ENCODE results near the gene HTT-AS.

The HTT-AS gene

DNA sequence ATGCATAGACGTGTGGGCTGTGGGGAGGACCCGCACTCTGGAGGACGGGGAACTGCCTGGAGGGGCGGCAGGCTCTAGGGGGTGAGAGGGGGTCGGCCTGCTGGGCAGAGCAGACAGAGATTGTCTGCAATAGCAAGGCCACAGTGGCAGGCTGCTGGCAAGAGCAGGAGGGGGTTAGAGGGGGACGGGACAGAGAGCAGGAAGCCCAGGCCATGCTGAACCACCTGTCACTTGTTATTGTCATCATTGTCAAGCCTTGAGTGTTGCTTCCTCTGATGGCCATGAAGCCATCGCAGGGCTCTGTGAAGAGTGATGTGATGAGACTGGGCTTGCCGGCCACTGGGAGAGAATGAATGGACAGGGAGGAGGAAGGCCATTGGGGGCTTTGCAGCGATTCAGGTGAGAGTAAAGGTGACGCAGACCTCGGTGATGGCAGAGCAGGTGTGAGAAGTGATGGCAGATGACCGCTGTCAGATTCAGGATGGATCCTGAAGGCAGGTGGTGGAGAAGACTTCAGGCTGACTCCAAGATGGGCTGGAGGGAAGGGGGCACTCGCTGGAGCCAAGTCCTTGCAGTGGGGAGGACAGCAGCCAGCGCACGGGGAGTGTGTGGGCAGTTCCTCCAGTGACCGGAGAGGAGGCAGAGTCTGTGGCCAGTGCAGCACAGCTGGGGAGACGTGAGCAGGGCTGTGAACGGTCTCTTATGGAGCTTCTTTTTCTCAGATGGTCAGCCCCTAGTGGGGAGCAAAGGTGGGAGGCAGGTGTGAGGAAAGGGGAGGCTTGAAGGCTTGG lies 43.6 kb downstream of the HTT-AS start:
- Histone ChIP-seq H3K27ac (no peak overlapping the region), H3K36me3 (no peaks in the 10 kb centered on the region), H3K4me3 (ENCODE audit: low read depth in 1 of 2, low read length in 1 of 2) (no peak overlapping the region), H3K27me3 (peaks cover under 1% of the 10 kb centered on the region), H3K9me3 (no peaks in the 10 kb centered on the region), H3K4me1 (ENCODE audit: control insufficient read depth in 1 of 2, insufficient read depth in 1 of 2, low read depth in 1 of 2, low read length in 1 of 2) (no peaks in the 10 kb centered on the region)
- TF ChIP-seq, protein P1, sequence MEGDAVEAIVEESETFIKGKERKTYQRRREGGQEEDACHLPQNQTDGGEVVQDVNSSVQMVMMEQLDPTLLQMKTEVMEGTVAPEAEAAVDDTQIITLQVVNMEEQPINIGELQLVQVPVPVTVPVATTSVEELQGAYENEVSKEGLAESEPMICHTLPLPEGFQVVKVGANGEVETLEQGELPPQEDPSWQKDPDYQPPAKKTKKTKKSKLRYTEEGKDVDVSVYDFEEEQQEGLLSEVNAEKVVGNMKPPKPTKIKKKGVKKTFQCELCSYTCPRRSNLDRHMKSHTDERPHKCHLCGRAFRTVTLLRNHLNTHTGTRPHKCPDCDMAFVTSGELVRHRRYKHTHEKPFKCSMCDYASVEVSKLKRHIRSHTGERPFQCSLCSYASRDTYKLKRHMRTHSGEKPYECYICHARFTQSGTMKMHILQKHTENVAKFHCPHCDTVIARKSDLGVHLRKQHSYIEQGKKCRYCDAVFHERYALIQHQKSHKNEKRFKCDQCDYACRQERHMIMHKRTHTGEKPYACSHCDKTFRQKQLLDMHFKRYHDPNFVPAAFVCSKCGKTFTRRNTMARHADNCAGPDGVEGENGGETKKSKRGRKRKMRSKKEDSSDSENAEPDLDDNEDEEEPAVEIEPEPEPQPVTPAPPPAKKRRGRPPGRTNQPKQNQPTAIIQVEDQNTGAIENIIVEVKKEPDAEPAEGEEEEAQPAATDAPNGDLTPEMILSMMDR (IDR thresholded peaks at IDR 0.05) = no peak

DNA sequence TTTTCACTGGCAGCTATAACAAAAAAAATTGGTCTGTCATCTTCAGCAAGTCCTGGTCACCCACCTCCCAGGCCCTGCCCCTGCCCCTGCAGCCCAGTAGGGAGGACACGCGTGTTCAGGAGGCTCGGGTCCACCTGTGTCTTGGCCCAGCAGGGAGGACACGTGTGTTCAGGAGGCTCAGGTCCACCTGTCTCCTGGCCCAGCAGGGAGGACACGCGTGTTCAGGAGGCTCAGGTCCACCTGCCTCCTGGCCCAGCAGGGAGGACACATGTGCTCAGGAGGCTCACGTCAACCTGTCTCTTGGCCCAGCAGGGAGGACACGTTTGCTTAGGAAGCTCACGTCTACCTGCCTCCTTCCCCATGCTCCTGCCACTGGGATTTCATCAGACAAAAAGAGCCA lies 44.9 kb downstream of the HTT-AS start:
- TF ChIP-seq, protein P1 (IDR thresholded peaks at IDR 0.05) = no peak
- H3K9me3 ChIP-seq = no peaks in the 10 kb centered on the region
- H3K4me3 ChIP-seq (ENCODE audit: low read depth in 1 of 2, low read length in 1 of 2) = no peak overlapping the region
- no peak overlapping the region for H3K27ac ChIP-seq
- no peaks in the 10 kb centered on the region for H3K36me3 ChIP-seq
- H3K27me3 ChIP-seq = no peaks in the 10 kb centered on the region
- no peaks in the 10 kb centered on the region for H3K4me1 ChIP-seq (ENCODE audit: control insufficient read depth in 1 of 2, insufficient read depth in 1 of 2, low read depth in 1 of 2, low read length in 1 of 2)

DNA sequence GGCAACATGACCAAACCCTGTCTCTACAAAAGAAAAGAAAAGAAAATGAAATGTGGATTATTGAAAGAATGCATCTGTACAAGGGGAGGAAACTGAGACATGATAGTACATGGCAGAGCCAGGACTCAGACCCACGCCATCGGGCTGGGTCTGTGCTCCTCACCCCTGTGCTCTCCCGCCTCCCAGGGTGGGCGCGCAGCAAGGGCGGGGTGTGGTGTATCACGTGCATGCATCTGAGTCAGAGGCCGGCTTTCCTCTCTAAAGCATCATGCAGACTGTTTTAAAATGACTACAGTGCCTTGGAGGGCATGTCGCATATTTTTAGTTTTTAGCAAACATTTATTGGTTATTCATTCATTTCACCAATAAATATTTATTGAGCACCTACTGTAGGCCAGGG lies 47.8 kb downstream of the HTT-AS start:
- TF ChIP-seq, protein P1 (IDR thresholded peaks at IDR 0.05) = no peak
- no peaks in the 10 kb centered on the region for H3K9me3 ChIP-seq
- H3K36me3 ChIP-seq = no peaks in the 10 kb centered on the region
- H3K4me3 ChIP-seq (ENCODE audit: low read depth in 1 of 2, low read length in 1 of 2) = no peak overlapping the region
- no peaks in the 10 kb centered on the region for H3K27me3 ChIP-seq
- no peak overlapping the region for H3K27ac ChIP-seq
- no peaks in the 10 kb centered on the region for H3K4me1 ChIP-seq (ENCODE audit: control insufficient read depth in 1 of 2, insufficient read depth in 1 of 2, low read depth in 1 of 2, low read length in 1 of 2)

DNA sequence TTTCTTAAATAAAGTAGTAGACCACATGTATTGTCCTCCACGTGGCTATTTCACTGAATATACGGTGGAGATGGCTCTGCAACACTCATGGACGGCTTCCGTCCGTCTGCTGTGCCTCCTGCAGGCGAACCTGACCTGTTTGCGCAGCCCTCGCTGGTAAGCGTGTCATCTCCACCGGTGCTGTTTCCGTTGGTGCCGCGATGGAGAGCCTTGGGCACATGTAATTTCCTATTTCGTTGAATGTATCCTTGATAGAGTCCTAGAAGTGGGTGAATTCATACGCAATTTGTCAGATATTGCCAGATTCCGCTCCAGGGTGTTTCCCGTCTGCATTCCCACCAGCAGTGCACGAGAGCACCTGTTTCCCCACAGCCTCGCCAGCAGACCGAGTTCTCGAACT lies 48.5 kb downstream of the HTT-AS start:
- H3K27me3 ChIP-seq = no peaks in the 10 kb centered on the region
- H3K9me3 ChIP-seq = no peaks in the 10 kb centered on the region
- no peaks in the 10 kb centered on the region for H3K4me1 ChIP-seq (ENCODE audit: control insufficient read depth in 1 of 2, insufficient read depth in 1 of 2, low read depth in 1 of 2, low read length in 1 of 2)
- no peak overlapping the region for H3K4me3 ChIP-seq (ENCODE audit: low read depth in 1 of 2, low read length in 1 of 2)
- H3K27ac ChIP-seq = no peak overlapping the region
- TF ChIP-seq, protein P1 (IDR thresholded peaks at IDR 0.05) = no peak
- no peaks in the 10 kb centered on the region for H3K36me3 ChIP-seq

DNA sequence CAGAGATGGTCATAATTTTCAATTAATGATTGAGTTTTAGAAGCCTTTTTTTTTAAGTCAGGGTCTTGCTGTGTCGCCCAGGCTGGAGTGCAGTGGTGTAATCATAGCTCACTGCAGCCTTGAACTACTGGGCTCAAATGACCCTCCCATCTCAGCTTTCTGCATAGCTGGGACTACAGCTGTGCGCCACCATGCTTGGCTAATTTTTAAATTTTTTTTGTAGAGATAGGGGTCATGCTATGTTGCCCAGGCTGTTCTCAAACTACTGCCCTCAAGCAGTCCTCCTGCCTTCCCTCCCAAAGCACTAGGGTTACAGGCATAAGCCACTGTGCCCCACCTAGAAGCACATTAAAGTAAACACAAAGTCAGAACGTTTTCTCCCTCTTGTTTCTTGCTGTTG lies 51.7 kb downstream of the HTT-AS start:
- Histone ChIP-seq H3K27ac (no peak overlapping the region), H3K4me3 (ENCODE audit: low read depth in 1 of 2, low read length in 1 of 2) (no peak overlapping the region), H3K36me3 (no peaks in the 10 kb centered on the region), H3K27me3 (no peaks in the 10 kb centered on the region), H3K9me3 (no peaks in the 10 kb centered on the region), H3K4me1 (ENCODE audit: control insufficient read depth in 1 of 2, insufficient read depth in 1 of 2, low read depth in 1 of 2, low read length in 1 of 2) (no peaks in the 10 kb centered on the region)
- TF ChIP-seq, protein P1 (IDR thresholded peaks at IDR 0.05) = no peak
